KMS-11 (cell line): ENCODE measurements around the gene GALNS.

Experiments used
- H2AFZ ChIP-seq: fragments of 200-600 bp; sonication (generic); 2 replicates; pipeline ENCODE4 v1.6.1; 2016; ENCODE audit warnings: antibody characterized with exemption, mixed run types, low read depth
- H3K27ac ChIP-seq: fragments of 200-600 bp; sonication (generic); 2 replicates; pipeline ENCODE4 v1.6.1; 2016; ENCODE audit warnings: mild to moderate bottlenecking, mixed run types
- H3K27me3 ChIP-seq: fragments of 200-600 bp; sonication (generic); 2 replicates; pipeline ENCODE4 v1.6.1; 2017; ENCODE audit warnings: mild to moderate bottlenecking, low read depth, mixed run types, moderate library complexity; ENCODE audit not compliant: insufficient read depth
- H3K36me3 ChIP-seq: fragments of 200-600 bp; sonication (generic); 2 replicates; pipeline ENCODE4 v1.6.1; 2017; ENCODE audit warnings: mild to moderate bottlenecking, mixed run types; ENCODE audit not compliant: insufficient read depth
- H3K4me1 ChIP-seq: fragments of 200-600 bp; sonication (generic); 2 replicates; pipeline ENCODE4 v1.6.1; 2016; ENCODE audit warnings: mild to moderate bottlenecking, low read depth, mixed run types; ENCODE audit not compliant: poor library complexity, severe bottlenecking
- H3K4me2 ChIP-seq: fragments of 200-600 bp; sonication (generic); 2 replicates; pipeline ENCODE4 v1.7.0; 2016; ENCODE audit warnings: mild to moderate bottlenecking, mixed run types
- H3K4me3 ChIP-seq: fragments of 200-600 bp; sonication (generic); IDR thresholded peaks from 2 replicates; pipeline ENCODE4 v1.6.1; 2017; ENCODE audit warnings: low read depth, low read length, mixed read lengths; ENCODE audit not compliant: insufficient read depth
- H3K79me2 ChIP-seq: fragments of 200-600 bp; sonication (generic); 2 replicates; pipeline ENCODE4 v1.6.1; 2016; ENCODE audit warnings: low read depth, mixed run types; ENCODE audit not compliant: insufficient read depth
- H3K9ac ChIP-seq: fragments of 200-600 bp; sonication (generic); 2 replicates; pipeline ENCODE4 v1.6.1; 2016; ENCODE audit warnings: mild to moderate bottlenecking, mixed run types
- H4K20me1 ChIP-seq: fragments of 200-600 bp; sonication (generic); 2 replicates; pipeline ENCODE4 v1.6.1; 2016; ENCODE audit warnings: mild to moderate bottlenecking, mixed run types; ENCODE audit not compliant: insufficient read depth
- TF ChIP-seq, protein P1 (sequence below): fragments of 200-600 bp; sonication (generic); conservative IDR thresholded peaks from 2 replicates; pipeline ENCODE4 v1.6.1; 2017; ENCODE audit warnings: low read depth, mild to moderate bottlenecking, antibody characterized with exemption, low read length, moderate library complexity, mixed read lengths

GALNS gene

DNA sequence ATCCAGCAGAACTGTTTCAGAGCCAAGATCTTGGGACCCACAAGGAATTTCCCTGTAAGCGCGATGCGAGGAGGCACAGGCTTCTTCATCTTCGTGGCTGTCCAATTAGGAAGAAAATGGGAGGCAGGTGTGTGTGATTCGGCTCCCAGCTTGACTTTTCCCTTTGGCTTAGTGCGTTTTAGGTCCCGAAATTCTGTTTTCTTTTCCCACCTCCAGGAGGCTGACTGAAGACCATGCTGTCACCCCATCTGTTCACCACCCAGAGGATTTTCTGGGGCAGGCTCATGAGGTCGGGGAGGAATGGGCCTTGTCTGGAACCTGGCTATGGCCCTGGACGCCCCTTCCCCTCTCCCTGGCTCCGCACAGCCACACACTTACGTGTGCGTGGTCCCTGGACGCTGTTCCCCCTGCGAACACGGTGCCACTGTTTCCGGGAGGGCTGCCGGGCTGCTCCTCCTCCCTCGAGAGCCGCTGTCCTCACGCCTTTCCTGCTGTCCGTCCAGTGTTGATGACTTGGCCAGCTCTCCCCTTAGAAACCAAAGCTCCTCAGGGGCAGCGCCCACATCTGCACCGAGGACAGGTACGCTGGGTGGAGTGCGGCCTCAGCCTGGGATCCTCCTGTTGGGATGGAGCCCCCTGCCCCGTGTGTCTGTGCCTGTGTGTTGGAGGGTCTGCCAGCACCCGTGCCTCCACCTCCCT is 12.4 kb upstream of the GALNS start:
- Histone ChIP-seq H3K9ac (no peak overlapping the region), H3K4me2 (no peak overlapping the region), H4K20me1 (no peaks in the 10 kb centered on the region), H3K36me3 (no peaks in the 10 kb centered on the region), H3K4me1 (no peaks in the 10 kb centered on the region), H3K4me3 (no peak overlapping the region), H3K79me2 (no peaks in the 10 kb centered on the region), H3K27ac (no peak overlapping the region), H2AFZ (no peak overlapping the region), H3K27me3 (peaks cover 86% of the 10 kb centered on the region)
- TF ChIP-seq, protein P1, sequence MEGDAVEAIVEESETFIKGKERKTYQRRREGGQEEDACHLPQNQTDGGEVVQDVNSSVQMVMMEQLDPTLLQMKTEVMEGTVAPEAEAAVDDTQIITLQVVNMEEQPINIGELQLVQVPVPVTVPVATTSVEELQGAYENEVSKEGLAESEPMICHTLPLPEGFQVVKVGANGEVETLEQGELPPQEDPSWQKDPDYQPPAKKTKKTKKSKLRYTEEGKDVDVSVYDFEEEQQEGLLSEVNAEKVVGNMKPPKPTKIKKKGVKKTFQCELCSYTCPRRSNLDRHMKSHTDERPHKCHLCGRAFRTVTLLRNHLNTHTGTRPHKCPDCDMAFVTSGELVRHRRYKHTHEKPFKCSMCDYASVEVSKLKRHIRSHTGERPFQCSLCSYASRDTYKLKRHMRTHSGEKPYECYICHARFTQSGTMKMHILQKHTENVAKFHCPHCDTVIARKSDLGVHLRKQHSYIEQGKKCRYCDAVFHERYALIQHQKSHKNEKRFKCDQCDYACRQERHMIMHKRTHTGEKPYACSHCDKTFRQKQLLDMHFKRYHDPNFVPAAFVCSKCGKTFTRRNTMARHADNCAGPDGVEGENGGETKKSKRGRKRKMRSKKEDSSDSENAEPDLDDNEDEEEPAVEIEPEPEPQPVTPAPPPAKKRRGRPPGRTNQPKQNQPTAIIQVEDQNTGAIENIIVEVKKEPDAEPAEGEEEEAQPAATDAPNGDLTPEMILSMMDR: no peak

DNA sequence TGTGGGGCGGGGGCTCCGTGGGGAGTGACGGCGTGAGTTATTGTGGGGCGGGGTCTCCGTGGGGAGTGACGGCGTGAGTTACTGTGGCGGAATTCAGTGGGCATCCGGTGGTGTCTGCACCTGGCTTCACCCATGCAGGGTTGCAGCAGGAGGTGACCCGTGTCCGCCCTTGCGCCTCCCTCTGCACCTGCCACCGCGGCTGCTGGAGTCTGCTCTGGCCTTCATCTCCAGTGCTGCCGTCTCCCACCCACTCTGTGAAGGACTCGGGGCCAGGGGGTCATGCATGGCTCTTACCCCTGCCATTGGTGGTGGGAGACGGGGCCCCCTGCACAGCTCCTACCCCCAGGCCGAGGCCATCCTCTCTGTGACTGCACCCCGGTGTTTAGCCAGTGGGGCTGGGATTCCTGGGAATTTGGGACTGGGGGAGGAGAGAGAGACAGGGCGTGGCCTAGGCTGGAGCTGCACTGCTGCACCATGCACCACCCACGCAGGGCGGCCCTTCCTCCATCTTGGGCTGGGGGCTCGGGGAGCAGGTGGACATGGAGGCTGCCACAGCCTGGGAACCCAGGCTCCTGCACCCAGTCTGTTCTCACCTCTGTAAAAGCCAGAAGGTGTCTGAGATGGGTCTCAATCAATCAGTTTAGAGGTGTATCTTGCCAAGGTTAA is 11.0 kb upstream of the GALNS start:
- Histone ChIP-seq H3K79me2 (no peaks in the 10 kb centered on the region), H3K4me3 (no peak overlapping the region), H3K9ac (no peak overlapping the region), H3K27ac (no peak overlapping the region), H3K36me3 (no peaks in the 10 kb centered on the region), H3K4me2 (no peak overlapping the region), H4K20me1 (no peaks in the 10 kb centered on the region), H3K27me3 (peaks cover 72% of the 10 kb centered on the region), H2AFZ (no peak overlapping the region), H3K4me1 (no peaks in the 10 kb centered on the region)
- TF ChIP-seq, protein P1: no peak

DNA sequence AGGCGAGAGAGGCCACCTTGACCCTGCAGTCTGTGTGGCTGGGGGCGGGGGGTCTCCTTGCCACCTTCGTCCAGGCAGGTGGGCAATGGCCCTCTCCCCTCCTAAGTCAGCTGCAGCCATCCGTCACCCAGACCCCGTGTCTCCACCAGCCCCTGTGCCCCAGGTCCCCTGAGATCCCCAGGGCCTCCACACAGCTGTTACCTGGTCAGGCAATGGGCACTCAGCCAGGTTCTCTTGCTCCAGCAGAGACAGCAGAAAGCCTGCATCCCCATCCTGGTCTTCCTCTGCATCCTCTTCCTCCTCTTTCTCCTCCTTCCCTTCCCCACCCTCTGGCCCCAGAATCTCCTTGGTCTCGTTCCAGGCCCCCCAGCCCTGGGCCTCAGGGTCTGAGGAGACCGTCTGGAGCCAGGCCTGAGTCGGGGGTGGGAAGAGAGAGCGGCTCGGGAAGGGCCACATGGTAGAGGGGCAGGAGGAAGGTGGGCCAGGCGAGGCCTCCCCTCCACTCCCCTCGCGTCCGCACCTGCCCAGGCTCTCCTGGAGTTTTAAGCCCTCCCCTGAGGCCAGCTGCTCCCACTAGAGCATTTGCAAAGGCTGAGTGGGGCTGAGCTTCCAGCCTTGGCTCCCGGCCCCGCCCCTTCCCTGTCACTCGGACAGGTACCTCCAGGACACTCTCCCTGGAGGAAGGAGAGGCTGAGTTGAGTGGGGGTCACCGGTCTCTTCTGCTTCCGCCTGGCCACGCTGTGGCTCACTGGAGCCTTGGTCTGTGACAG is 9.6 kb upstream of the GALNS start, which contains the start of gene PABPN1L:
Gene PABPN1L (minus strand): TSS at position 510 of the 770 bp plus-strand sequence. CDS start 54 bp downstream, at position 456.
- Histone ChIP-seq H3K4me1 (no peaks in the 10 kb centered on the region), H3K27ac (no peak within 1 kb of the TSS), H2AFZ (no peak within 1 kb of the TSS), H3K9ac (no peak within 1 kb of the TSS), H3K36me3 (no peaks in the 10 kb centered on the region), H4K20me1 (no peaks in the 10 kb centered on the region), H3K79me2 (no peaks in the 10 kb centered on the region), H3K4me2 (no peak within 1 kb of the TSS), H3K4me3 (no peak within 1 kb of the TSS), H3K27me3 (peaks cover 62% of the 10 kb centered on the region)
- TF ChIP-seq, protein P1: no peak

DNA sequence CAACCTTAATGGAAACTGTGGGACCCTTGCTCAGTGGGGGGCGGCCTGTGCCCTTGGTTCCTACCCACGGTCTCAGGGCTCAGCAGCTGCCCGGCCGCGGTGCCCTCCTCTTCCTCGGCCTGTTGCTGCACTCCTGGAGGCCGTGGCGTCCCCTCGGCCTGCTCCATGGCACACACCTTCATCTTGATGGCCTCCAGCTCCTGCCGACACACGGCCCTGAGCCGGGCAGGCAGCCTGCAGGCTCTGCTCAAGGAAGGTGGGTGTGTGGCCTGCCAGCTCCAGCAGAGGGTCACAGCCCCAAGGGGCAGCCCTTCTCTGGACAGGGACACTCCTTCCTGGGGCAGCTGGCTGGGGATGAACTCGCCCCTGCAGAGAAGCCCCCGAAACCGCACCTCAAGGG is 9.0 kb upstream of the GALNS start:
- TF ChIP-seq, protein P1: no peak
- H3K27me3 ChIP-seq: peaks cover 56% of the 10 kb centered on the region
- H3K4me2 ChIP-seq: no peak overlapping the region

More for the DNA sequence above, 9.0 kb upstream of the GALNS start:
- H3K4me3 ChIP-seq: no peak overlapping the region
- no peaks in the 10 kb centered on the region for H3K4me1 ChIP-seq
- no peak overlapping the region for H3K9ac ChIP-seq
- no peak overlapping the region for H2AFZ ChIP-seq
- no peaks in the 10 kb centered on the region for H3K36me3 ChIP-seq
- no peak overlapping the region for H3K27ac ChIP-seq
- no peaks in the 10 kb centered on the region for H4K20me1 ChIP-seq
- no peaks in the 10 kb centered on the region for H3K79me2 ChIP-seq
